Activated T-cell treated with anti-CD3 and anti-CD28 coated beads, Interleukin-2, amount 50 U/mL, for 1 hour (primary cell): Measurements from ENCODE around the gene HSPG2.
"Not testable (repeated sequence)": the region's sequence is repeated elsewhere in the genome, so short reads cannot be mapped to it uniquely, and the experiment has no call there.

Source experiments
- DNase-seq: peaks from one replicate; pipeline ENCODE4 v3.0.0-alpha.2; 2020

Gene HSPG2

GRCh38 chr1:21931171-21932093 lies 5.7 kb downstream of the HSPG2 start:
- DNase-seq = no peak

- DNase-seq = no peak
These were observed 6.4 kb downstream of the HSPG2 start for GRCh38 chr1:21930629-21931170.

- DNase-seq = no peak
These were observed 7.0 kb downstream of the HSPG2 start for GRCh38 chr1:21930080-21930571.

GRCh38 chr1:21927533-21928237 lies 9.4 kb downstream of the HSPG2 start:
- no peak for DNase-seq

- DNase-seq = no peak
These were observed 10.1 kb downstream of the HSPG2 start for GRCh38 chr1:21926814-21927532.

GRCh38 chr1:21926065-21926464 lies 11.0 kb downstream of the HSPG2 start:
- no peak for DNase-seq

GRCh38 chr1:21925334-21925940 lies 11.7 kb downstream of the HSPG2 start:
- DNase-seq = no peak

- DNase-seq = no peak
These were observed 12.6 kb downstream of the HSPG2 start for GRCh38 chr1:21924503-21925005.

- no peak for DNase-seq
These were observed 14.8 kb downstream of the HSPG2 start for GRCh38 chr1:21922090-21923013.

- DNase-seq = no peak
These were observed 15.8 kb downstream of the HSPG2 start for GRCh38 chr1:21921100-21921875.

- DNase-seq = no peak
These were observed 17.6 kb downstream of the HSPG2 start for GRCh38 chr1:21919520-21919919.

GRCh38 chr1:21917239-21917631 lies 19.9 kb downstream of the HSPG2 start:
- not testable (repeated sequence) for DNase-seq

- no peak for DNase-seq
These were observed 20.5 kb downstream of the HSPG2 start for GRCh38 chr1:21916447-21917238.

- no peak for DNase-seq
These were observed 22.1 kb downstream of the HSPG2 start for GRCh38 chr1:21914880-21915640.

GRCh38 chr1:21914450-21914849 lies 22.7 kb downstream of the HSPG2 start:
- no peak for DNase-seq

- DNase-seq = no peak
These were observed 23.3 kb downstream of the HSPG2 start for GRCh38 chr1:21913763-21914162.

GRCh38 chr1:21913258-21913657 lies 23.9 kb downstream of the HSPG2 start:
- DNase-seq = no peak

- no peak for DNase-seq
These were observed 24.9 kb downstream of the HSPG2 start for GRCh38 chr1:21912038-21912758.
